HG03378 (cell line): ENCODE data around the gene CFD.
"Not testable (repeated sequence)": the region's sequence is repeated elsewhere in the genome, so short reads cannot be mapped to it uniquely, and the experiment has no call there.

Experiments
- ATAC-seq: cut with Tn5 transposase; IDR thresholded peaks from one replicate; pipeline ENCODE4 v1.9.1; 2021; ENCODE audit warnings: mild to moderate bottlenecking, moderate library complexity; ENCODE audit not compliant: unreplicated experiment

Gene CFD

GRCh38 chr19:852136-853013 is 7.1 kb upstream of the CFD start, which contains the start of gene ELANE:
ELANE (plus strand) TSS chr19:852303; CDS start chr19:852329, 26 bp downstream.
- ATAC-seq: no peak

DNA sequence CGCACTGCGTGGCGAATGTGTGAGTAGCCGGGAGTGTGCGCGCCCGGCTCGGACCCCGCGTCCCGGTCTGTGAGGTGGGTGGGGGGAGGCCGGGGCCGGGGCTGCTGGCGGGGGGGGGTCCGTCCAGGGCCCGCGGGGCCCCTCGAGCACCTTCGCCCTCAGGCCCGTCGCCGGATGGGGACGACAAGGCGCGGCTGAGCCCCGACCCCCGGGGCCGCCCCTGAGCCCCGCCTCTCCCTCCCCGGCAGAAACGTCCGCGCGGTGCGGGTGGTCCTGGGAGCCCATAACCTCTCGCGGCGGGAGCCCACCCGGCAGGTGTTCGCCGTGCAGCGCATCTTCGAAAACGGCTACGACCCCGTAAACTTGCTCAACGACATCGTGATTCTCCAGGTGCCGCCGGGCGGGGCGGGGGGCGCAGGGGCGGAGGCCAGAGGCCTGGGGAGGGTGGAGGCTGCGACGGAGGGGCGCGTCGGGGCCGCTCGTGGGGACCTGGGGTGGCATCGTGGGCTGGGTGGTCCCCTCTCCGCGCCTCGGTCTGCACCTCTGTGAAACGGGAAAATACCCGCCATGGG is 6.4 kb upstream of the CFD start:
- no peak for ATAC-seq

- not testable (repeated sequence) for ATAC-seq
Observed at GRCh38 chr19:853614-854220, 5.7 kb upstream of the CFD start.

DNA sequence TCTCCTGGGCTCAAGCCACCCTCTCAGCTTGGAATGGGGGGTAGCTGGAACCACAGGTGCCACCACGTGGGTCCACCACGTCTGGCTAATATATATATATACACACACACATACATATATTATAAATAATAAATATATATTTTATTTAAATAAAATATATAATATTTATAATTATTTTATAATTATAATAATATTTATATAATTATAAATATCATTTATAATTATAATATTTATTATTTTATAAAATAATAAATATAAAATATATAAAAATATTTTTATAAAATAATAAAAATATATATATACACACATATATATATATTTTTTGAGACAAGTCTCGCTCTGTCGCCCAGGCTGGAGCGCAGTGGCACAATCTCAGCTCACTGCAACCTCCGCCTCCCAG is 4.9 kb upstream of the CFD start:
- ATAC-seq: no peak

GRCh38 chr19:855142-855541 is 4.3 kb upstream of the CFD start:
- no peak for ATAC-seq

DNA sequence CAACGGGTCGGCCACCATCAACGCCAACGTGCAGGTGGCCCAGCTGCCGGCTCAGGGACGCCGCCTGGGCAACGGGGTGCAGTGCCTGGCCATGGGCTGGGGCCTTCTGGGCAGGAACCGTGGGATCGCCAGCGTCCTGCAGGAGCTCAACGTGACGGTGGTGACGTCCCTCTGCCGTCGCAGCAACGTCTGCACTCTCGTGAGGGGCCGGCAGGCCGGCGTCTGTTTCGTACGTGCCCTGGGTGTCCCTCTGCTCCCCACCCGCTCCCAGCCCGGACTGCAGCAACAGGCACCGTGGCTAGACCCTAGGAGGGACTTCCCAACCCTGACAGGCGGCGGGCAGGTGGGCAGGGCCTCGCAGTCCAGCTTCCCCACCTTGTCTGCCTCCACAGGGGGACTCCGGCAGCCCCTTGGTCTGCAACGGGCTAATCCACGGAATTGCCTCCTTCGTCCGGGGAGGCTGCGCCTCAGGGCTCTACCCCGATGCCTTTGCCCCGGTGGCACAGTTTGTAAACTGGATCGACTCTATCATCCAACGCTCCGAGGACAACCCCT is 3.8 kb upstream of the CFD start:
- ATAC-seq: no peak

DNA sequence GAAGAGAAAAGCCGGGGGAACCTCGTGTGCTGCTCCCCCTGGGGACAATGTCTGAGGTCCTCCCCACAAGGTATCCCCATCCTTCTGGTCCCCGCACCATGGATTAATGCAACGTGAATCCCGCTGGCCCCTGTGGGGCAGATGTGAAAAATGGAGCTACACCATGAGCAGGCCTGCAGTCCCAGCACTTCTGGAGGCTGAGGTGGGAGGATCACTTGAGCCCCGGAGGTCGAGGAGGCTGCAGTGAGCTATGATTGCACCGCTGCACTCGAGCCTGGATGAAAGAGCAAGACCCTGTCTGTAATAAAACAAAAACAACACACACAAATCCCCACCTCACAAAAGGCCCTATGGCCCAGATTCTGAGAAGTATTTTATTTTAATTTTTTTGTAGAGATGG is 1.2 kb upstream of the CFD start:
- ATAC-seq: no peak

DNA sequence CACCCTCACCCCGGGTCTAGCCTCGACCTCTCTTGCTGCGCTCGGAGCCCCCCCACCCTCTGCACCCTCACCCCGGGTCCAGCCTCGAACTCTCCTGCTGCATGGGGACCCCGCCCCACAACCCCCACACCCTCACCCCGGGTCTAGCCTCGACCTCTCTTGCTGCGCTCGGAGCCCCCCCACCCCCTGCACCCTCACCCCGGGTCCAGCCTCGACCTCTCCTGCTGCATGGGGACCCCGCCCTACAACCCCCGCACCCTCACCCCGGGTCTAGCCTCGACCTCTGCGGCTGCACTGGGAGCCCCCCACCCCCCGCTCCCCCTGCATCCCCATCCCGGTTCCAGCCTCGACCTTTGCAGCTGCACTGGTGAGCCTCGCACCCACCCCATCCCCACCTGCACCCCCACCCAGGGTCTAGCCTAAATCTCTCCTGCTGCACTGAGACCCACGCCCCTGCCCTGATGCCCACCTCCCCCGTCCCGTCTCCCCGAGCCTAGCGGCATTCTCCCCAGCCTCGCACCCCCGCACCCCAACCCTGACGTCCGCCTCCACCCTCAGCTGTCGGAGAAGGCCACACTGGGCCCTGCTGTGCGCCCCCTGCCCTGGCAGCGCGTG is 1.8 kb downstream of the CFD start:
- ATAC-seq: no peak

- ATAC-seq: no peak
Observed at GRCh38 chr19:861756-862580, 2.5 kb downstream of the CFD start.

DNA sequence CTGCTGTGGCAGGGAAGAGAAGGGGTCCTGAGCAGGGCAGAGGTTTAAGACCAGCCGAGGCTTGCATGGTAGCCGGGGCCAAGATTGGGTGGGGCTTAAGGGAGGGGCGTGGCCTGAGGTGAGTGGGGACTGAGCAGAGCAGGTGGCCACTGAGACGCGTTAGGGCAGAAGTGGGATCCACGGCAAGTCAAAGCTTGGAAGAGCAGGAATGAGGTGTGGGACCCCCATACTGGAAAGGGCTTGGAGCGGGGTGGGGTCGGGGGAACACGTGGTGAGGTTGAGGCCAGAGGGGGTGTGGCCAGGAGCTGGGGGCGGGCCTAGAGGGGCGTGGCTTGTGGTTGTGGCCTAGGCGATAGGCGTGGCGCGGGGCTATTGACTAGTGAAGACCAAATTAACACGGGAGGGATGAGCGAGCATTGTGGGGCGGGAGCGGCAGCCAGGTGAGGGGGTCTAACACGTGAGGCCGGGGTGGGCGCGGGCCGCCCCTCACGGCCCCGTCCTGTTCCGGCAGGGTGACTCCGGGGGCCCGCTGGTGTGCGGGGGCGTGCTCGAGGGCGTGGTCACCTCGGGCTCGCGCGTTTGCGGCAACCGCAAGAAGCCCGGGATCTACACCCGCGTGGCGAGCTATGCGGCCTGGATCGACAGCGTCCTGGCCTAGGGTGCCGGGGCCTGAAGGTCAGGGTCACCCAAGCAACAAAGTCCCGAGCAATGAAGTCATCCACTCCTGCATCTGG is 3.3 kb downstream of the CFD start:
- ATAC-seq: no peak

- ATAC-seq: no peak
Observed at GRCh38 chr19:863315-863620, 3.8 kb downstream of the CFD start.

DNA sequence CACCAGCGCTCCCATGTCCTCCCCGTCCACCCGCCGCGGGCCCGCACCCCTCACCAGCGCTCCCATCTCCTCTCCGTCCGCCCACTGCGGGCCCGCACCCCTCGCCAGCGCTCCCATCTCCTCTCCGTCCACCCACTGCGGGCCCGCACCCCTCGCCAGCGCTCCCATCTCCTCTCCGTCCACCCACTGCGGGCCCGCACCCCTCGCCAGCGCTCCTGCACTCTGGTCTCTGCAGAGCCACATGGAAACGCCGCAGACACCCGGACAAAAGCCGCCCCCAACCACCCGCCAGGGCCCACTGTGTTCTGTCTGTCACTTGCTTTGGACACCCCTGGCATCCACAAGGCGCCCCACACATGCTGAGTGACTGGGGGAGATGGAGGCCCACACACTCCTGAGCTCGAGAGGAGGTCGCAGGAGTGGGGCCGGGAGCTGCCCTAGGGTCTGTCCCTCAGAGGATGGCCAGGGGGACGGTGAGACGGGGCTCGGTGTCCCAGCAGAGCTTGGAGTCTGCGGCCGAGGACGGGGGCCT is 7.4 kb downstream of the CFD start:
- no peak for ATAC-seq

GRCh38 chr19:867301-867793 is 7.9 kb downstream of the CFD start:
- ATAC-seq: no peak

- ATAC-seq: no peak
Observed at GRCh38 chr19:867855-868457, 8.5 kb downstream of the CFD start.

DNA sequence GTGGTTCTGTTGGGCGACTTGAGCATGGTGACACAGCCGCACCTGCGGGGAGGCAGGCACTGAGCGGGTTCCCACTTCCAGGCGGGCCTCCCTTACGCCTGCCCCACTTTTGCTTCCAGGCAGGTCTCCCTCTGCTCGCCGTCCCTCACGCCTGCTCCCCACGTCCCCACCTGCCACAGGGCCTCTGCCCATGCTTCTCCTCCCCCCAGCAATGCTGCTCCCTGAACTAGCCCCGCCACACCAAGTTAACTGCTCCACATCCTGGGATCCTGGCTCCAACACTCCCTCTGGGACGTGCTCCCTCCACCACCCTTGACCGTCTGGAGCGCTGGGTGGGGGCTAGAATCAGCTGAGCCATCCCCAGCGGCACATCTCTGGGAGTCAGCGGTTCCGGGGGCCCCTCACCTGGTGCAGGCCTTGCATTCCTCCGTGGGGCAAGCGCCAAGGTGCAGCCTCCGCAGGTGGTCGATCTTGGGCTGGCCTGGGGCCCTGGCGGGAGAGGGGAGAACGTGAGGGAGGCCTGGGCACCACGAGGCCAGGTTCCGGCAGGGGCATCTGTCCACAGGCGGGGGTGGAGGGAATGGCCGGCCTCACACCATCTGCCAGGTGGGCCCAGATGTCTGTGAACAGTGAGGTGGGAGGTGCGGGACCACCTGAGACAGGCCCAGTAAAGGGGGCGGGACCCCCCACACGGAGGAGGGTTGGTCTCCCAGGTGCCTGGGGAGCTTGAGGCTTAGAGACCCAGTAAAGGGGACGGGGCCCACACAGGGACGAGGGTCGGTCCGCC is 9.2 kb downstream of the CFD start:
- ATAC-seq: no peak

GRCh38 chr19:869245-870177 is 10.0 kb downstream of the CFD start:
- no peak for ATAC-seq

DNA sequence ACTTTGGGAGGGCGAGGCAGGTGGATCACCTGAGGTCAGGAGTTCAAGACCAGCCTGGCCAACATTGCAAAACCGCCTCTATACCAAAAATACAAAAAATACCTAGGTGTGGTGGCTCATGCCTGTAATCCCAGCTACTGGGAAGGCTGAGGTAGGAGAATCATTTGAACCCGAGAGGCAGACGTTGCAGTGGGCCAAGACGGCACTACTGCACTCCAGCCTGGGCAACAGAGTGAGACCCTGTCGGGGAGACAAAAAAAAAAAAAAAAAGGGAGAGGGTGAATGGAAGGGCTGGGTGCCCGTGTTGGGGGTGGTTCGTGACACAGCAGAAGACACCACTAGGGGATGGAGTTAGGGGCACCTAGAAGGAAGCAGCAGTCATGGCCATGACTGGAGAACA is 10.8 kb downstream of the CFD start:
- ATAC-seq: no peak
